Lung (tissue), 12 donors: ENCODE data around the gene ITGAE. TPM values are rescaled to one million over a fixed set of nuclear protein-coding genes. Genes with fewer than 3 reads are reported as not detected.

Experiments
- ATAC-seq: fragments of 200-7000 bp; cut with Tn5 transposase; one replicate; pipeline ENCODE4 v1.9.1; 2020; ENCODE audit warnings: moderate number of reproducible peaks; ENCODE audit not compliant: insufficient read depth, low FRiP score
- DNase-seq, 3 donors: peaks; one replicate each; pipeline ENCODE4 v3.0.0-alpha.2; 2013 to 2017
- H3K27ac ChIP-seq, 2 donors: one replicate each; pipeline ENCODE4 v1.5.1; 2013; ENCODE audit warnings: mild to moderate bottlenecking in 2 of 2, moderate library complexity in 2 of 2, control low read depth in 1 of 2, inconsistent platforms in 1 of 2, low read depth in 1 of 2, low read length in 1 of 2
- H3K27me3 ChIP-seq, 3 donors: one replicate each; pipeline ENCODE4 v1.5.1; 2013; ENCODE audit warnings: low read length in 2 of 3; ENCODE audit not compliant: control insufficient read depth in 3 of 3, insufficient read depth in 3 of 3
- H3K36me3 ChIP-seq, 4 donors: one replicate each; pipeline ENCODE4 v1.5.1; 2013; ENCODE audit warnings: low read length in 4 of 4, mild to moderate bottlenecking in 1 of 4, moderate library complexity in 1 of 4; ENCODE audit not compliant: control insufficient read depth in 4 of 4, insufficient read depth in 4 of 4
- H3K4me1 ChIP-seq, 5 donors: one replicate each; pipeline ENCODE4 v1.5.1; 2013; ENCODE audit warnings: low read length in 5 of 5, mild to moderate bottlenecking in 2 of 5, moderate library complexity in 1 of 5; ENCODE audit not compliant: control insufficient read depth in 5 of 5, insufficient read depth in 5 of 5
- H3K4me3 ChIP-seq: one replicate; pipeline ENCODE4 v1.5.1; 2013; ENCODE audit warnings: mild to moderate bottlenecking, control low read depth, moderate library complexity
- H3K9ac ChIP-seq, 2 donors: one replicate each; pipeline ENCODE4 v1.5.1; 2013; ENCODE audit warnings: low read length in 2 of 2, control low read depth in 1 of 2; ENCODE audit not compliant: insufficient read depth in 1 of 2
- H3K9me3 ChIP-seq, 4 donors: one replicate each; pipeline ENCODE4 v1.5.1; 2013; ENCODE audit warnings: low read length in 3 of 4, mild to moderate bottlenecking in 1 of 4, moderate library complexity in 1 of 4; ENCODE audit not compliant: control insufficient read depth in 4 of 4, insufficient read depth in 3 of 4
- CTCF ChIP-seq: IDR thresholded peaks from 2 replicates; pipeline ENCODE4 v1.5.1; 2012; ENCODE audit warnings: mild to moderate bottlenecking; ENCODE audit errors: control extremely low read depth, extremely low read depth
- WGBS, 2 donors: extraction: QIAGEN DNeasy Blood & Tissue Kit; methylation state at CpG; one replicate each; pipeline ENCODE4 v1.1.7; 2013; 5-methylcytosine and 5-hydroxymethylcytosine counted together
- polyA plus RNA-seq, 2 donors: library from polyadenylated mRNA; stranded (reverse); fragments of 200-250 nt; gene quantifications; one replicate each; pipeline ENCODE4 v1.2.1, GENCODE V29; 2013
- total RNA-seq, 2 donors: library from RNA; depleted of rRNA in 1 of 2; stranded (reverse); fragments of >200 nt in 1 of 2; gene quantifications; one replicate each; pipeline ENCODE4 v1.2.1, GENCODE V29; 2014 to 2021
- donor health status: control.
- donor health status: control.
- donor health status: Bipolar disorder and iron deficiency.
- donor health status: healthy.
- donor health status: DM: yes; HTN: yes; CAD: no.

The ITGAE gene
- total and polyA plus RNA-seq, 4 donors = 16.8 to 37.3 (median 27.6) TPM

- peak within 1 kb of the TSS; percentile 81 to 92 for H3K9ac ChIP-seq
- peak within 1 kb of the TSS; percentile 99 to 100 for H3K27ac ChIP-seq
- no peak for TF ChIP-seq CTCF
- H3K4me1 ChIP-seq = peaks cover 4 to 26% (median 9%) of the 10 kb centered on the region in 5 donors
- 0% methylated on average over 81 to 89 of the region's 89 CpGs for WGBS, 2 donors
- DNase-seq (peak; percentile 99), ATAC-seq (peak; percentile 93)
- no peaks in the 10 kb centered on the region for H3K9me3 ChIP-seq
- peak within 1 kb of the TSS; percentile 96 for H3K4me3 ChIP-seq
- H3K27me3 ChIP-seq = no peaks in the 10 kb centered on the region
- H3K36me3 ChIP-seq = peaks cover 3 to 21% (median 10%) of the 10 kb centered on the region in 4 donors
Observed at GRCh38 chr17:3668279-3669084, 132.5 kb downstream of the ITGAE start, which contains the start of the genes EMC6 and TAX1BP3. Gene EMC6 (plus strand): TSS chr17:3668812. CDS start chr17:3669147, 335 bp downstream. Gene TAX1BP3 (minus strand): TSS chr17:3668578. CDS start chr17:3668526, 52 bp downstream.

GRCh38 chr17:3667366-3668278 is 133.4 kb downstream of the ITGAE start:
- H3K36me3 ChIP-seq = peaks cover 5 to 23% (median 15%) of the 10 kb centered on the region in 4 donors
- ATAC-seq (peak; percentile 83), DNase-seq (peak; percentile 94 to 95 (median 94))
- TF ChIP-seq CTCF = no peak
- 5 to 10% methylated on average over 34 to 39 of the region's 39 CpGs for WGBS, 2 donors
- H3K9me3 ChIP-seq = no peaks in the 10 kb centered on the region
- H3K9ac ChIP-seq = peak overlapping the region; percentile 73 to 92
- H3K27me3 ChIP-seq = no peaks in the 10 kb centered on the region
- peaks cover 4 to 26% (median 9%) of the 10 kb centered on the region in 5 donors for H3K4me1 ChIP-seq
- peak overlapping the region; percentile 82 for H3K4me3 ChIP-seq
- H3K27ac ChIP-seq = peak overlapping the region; percentile 99 to 100

GRCh38 chr17:3666516-3666915 is 134.5 kb downstream of the ITGAE start:
- ATAC-seq = no peak
- no peak for DNase-seq
- 81 to 90% methylated on average over 6 of the region's 6 CpGs for WGBS, 2 donors
- peaks cover 5 to 25% (median 19%) of the 10 kb centered on the region in 4 donors for H3K36me3 ChIP-seq
- H3K27me3 ChIP-seq = no peaks in the 10 kb centered on the region
- H3K4me1 ChIP-seq = peaks cover 4 to 26% (median 9%) of the 10 kb centered on the region in 5 donors
- no peaks in the 10 kb centered on the region for H3K9me3 ChIP-seq
- H3K27ac ChIP-seq = peak overlapping the region; percentile 41 to 100
- H3K4me3 ChIP-seq = no peak overlapping the region
- peak overlapping the region in 1 of 2 donors; percentile 19 for H3K9ac ChIP-seq
- no peak for TF ChIP-seq CTCF
